Gastroesophageal sphincter (tissue), 4 donors: ENCODE results near the gene ULK4. TPM values are rescaled to one million over a fixed set of nuclear protein-coding genes. Genes with fewer than 3 reads are reported as not detected.
"Not testable (repeated sequence)": the region's sequence is repeated elsewhere in the genome, so short reads cannot be mapped to it uniquely, and the experiment has no call there.

Source experiments
- ATAC-seq: fragments of 150-250 bp; one replicate; pipeline ENCODE4 v1.9.1; 2016; ENCODE audit warnings: mild to moderate bottlenecking, moderate library complexity
- H3K27ac ChIP-seq, 4 donors: fragments of 200-600 bp; sonication (generic) in 3 of 4; 1 replicate in 3 of 4; 2 replicates in 1 of 4; pipeline ENCODE4 v1.5.1; 2016 to 2019
- H3K27me3 ChIP-seq: fragments of 200-600 bp; sonication (generic); one replicate; pipeline ENCODE4 v1.5.1; 2019
- H3K36me3 ChIP-seq, 2 donors: fragments of 200-600 bp; sonication (generic); one replicate each; pipeline ENCODE4 v1.5.1; 2019; ENCODE audit warnings: control low read depth in 1 of 2
- H3K4me1 ChIP-seq, 3 donors: fragments of 200-600 bp; sonication (generic); 1 replicate in 2 of 3; 2 replicates in 1 of 3; pipeline ENCODE4 v1.5.1; 2016 to 2019; ENCODE audit warnings: control low read depth in 2 of 3
- H3K4me3 ChIP-seq, 2 donors: fragments of 200-600 bp; sonication (generic); one replicate each; pipeline ENCODE4 v1.5.1; 2019; ENCODE audit warnings: mild to moderate bottlenecking in 1 of 2, moderate library complexity in 1 of 2
- H3K9me3 ChIP-seq, 3 donors: fragments of 200-600 bp; sonication (generic); one replicate each; pipeline ENCODE4 v1.5.1; 2017 to 2019; ENCODE audit warnings: control low read depth in 2 of 3
- EP300 ChIP-seq: sonication (generic); formaldehyde crosslinking; IDR thresholded peaks from one replicate; pipeline ENCODE4 v1.6.1; 2017; ENCODE audit warnings: antibody characterized with exemption, mild to moderate bottlenecking
- POLR2A ChIP-seq, 2 donors: fragments of 450-650 bp; IDR thresholded peaks; one replicate each; pipeline ENCODE4 v1.6.1; 2017; ENCODE audit warnings: antibody characterized with exemption in 2 of 2, mild to moderate bottlenecking in 2 of 2, moderate library complexity in 1 of 2
- POLR2AphosphoS5 ChIP-seq: sonication (generic); formaldehyde crosslinking; IDR thresholded peaks from one replicate; pipeline ENCODE4 v1.6.1; 2017; ENCODE audit warnings: antibody characterized with exemption
- WGBS, 2 donors: methylation state at CpG; one replicate each; pipeline ENCODE4 v1.1.5; 2018; ENCODE audit warnings: low coverage in 1 of 2; 5-methylcytosine and 5-hydroxymethylcytosine counted together
- total RNA-seq, 4 donors: library from RNA; depleted of rRNA; stranded (reverse); fragments of >200 nt; gene quantifications; one replicate each; pipeline ENCODE4 v1.1.0, GENCODE V29; 2016
- TF ChIP-seq, protein P1 (sequence below), 4 experiments: fragments of 200-600 bp in 2 of 4; fragments of 450-650 bp in 2 of 4; sonication (generic) in 1 of 4; IDR thresholded peaks; one replicate each; pipeline ENCODE4 v1.5.1; 2017 to 2019; ENCODE audit warnings: antibody characterized with exemption in 4 of 4, mild to moderate bottlenecking in 2 of 4, moderate library complexity in 2 of 4

Gene ULK4
- total RNA-seq, 4 donors from 2014 or later = 3.8 to 15.4 (median 8.8) TPM

DNA sequence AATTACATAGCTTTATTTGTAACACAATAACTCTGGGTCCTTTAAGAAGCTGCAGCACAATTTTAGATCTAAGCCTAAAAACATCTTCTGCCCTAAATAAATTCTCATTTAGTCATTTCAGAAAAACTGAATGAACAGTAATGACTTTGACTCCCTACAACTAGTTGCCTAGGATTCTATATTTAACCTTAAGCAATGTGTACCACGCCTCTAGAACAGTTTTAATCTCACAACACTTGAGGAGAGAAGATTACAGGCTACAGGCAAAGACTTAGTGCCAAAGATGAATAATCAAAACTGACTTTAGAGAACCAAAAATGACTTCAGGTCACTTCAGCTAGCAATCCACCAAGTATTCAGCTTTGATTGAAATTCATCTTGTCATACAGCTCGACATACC, 192.8 kb downstream of the ULK4 start:
- no peaks in the 10 kb centered on the region for H3K36me3 ChIP-seq
- H3K4me1 ChIP-seq = no peaks in the 10 kb centered on the region
- no peak overlapping the region for H3K27ac ChIP-seq
- no peak for ATAC-seq
- no peak for TF ChIP-seq EP300
- TF ChIP-seq, protein P1, sequence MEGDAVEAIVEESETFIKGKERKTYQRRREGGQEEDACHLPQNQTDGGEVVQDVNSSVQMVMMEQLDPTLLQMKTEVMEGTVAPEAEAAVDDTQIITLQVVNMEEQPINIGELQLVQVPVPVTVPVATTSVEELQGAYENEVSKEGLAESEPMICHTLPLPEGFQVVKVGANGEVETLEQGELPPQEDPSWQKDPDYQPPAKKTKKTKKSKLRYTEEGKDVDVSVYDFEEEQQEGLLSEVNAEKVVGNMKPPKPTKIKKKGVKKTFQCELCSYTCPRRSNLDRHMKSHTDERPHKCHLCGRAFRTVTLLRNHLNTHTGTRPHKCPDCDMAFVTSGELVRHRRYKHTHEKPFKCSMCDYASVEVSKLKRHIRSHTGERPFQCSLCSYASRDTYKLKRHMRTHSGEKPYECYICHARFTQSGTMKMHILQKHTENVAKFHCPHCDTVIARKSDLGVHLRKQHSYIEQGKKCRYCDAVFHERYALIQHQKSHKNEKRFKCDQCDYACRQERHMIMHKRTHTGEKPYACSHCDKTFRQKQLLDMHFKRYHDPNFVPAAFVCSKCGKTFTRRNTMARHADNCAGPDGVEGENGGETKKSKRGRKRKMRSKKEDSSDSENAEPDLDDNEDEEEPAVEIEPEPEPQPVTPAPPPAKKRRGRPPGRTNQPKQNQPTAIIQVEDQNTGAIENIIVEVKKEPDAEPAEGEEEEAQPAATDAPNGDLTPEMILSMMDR (IDR thresholded peaks at IDR 0.05) = no peak
- no peak for TF ChIP-seq POLR2A (IDR thresholded peaks at IDR 0.05)
- TF ChIP-seq POLR2AphosphoS5 = no peak
- no peaks in the 10 kb centered on the region for H3K27me3 ChIP-seq
- 58 to 79% methylated on average over 2 of the region's 2 CpGs for WGBS, 2 donors
- H3K4me3 ChIP-seq = no peak overlapping the region
- no peaks in the 10 kb centered on the region for H3K9me3 ChIP-seq

DNA sequence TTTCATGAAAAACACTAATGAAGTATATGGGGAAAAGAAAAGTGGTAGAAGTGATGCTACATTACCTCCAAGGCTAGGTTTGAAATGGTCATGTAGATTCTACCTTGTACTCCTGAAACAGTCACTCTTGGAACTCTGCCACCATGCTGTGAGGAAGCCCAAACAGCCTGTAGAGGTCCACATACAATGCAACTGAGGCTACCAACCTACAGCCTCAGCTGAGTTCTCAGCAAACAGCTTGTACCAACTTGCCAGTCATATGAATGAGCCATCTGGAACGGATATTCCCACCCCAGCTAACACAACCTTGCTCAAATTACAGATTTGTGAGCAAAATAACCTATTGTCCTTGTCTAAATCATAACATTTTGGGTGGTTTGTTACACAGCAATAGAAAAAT, 193.5 kb downstream of the ULK4 start:
- no peak for ATAC-seq
- Histone ChIP-seq H3K4me3 (no peak overlapping the region), H3K36me3 (no peaks in the 10 kb centered on the region), H3K4me1 (no peaks in the 10 kb centered on the region), H3K27ac (no peak overlapping the region), H3K27me3 (no peaks in the 10 kb centered on the region), H3K9me3 (no peaks in the 10 kb centered on the region)
- 83% methylated on average over 1 of the region's 1 CpG; no CpG with 5 or more reads in 1 of the 2 donors for WGBS, 2 donors
- no peak for TF ChIP-seq POLR2AphosphoS5
- no peak for TF ChIP-seq POLR2A (IDR thresholded peaks at IDR 0.05)
- TF ChIP-seq, protein P1 (IDR thresholded peaks at IDR 0.05) = no peak
- TF ChIP-seq EP300 = no peak

DNA sequence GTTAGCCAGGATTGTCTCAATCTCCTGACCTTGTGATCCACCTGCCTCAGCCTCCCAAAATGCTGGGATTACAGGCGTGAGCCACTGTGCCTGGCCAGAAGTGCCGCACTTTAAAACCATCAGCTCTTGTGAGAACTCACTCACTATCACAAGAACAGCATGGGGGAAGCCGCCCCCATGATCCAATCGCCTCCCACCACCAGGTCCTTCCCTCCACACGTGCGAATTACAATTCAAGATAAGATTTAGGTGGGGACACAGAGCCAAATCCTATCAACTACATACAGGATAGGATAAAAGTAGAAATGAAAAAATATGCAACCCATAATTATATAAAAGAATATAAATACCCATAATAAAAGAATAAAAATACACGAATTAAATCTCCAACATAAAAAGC, 199.0 kb downstream of the ULK4 start:
- 80 to 89% methylated on average over 2 to 5 of the region's 7 CpGs for WGBS, 2 donors

DNA sequence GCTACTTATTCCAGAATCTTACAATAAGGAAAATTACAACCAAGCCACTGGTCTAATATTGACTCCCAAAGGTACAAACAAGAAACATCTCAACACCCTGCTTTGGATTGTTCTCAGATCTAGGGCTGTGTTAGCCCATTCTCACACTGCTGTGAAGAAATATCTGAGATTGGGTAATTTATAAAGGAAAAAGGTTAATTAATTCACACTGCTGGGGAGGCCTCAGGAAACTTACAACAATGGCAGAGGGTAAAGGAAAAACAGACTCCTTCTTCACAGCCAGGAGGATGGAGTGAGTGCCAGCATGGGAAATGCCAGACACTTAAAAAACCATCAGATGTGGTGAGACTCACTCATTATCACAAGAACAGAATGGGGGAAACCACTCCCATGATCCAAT, 208.3 kb downstream of the ULK4 start:
- no peak for ATAC-seq
- TF ChIP-seq POLR2A (IDR thresholded peaks at IDR 0.05) = no peak
- TF ChIP-seq, protein P1 (IDR thresholded peaks at IDR 0.05) = no peak
- no peak for TF ChIP-seq POLR2AphosphoS5
- no peak for TF ChIP-seq EP300

More for the DNA sequence above, 199.0 kb downstream of the ULK4 start:
- not testable (repeated sequence) for H3K9me3 ChIP-seq, H3K27me3 ChIP-seq, ATAC-seq, H3K27ac ChIP-seq, H3K4me1 ChIP-seq, H3K4me3 ChIP-seq, H3K36me3 ChIP-seq

DNA sequence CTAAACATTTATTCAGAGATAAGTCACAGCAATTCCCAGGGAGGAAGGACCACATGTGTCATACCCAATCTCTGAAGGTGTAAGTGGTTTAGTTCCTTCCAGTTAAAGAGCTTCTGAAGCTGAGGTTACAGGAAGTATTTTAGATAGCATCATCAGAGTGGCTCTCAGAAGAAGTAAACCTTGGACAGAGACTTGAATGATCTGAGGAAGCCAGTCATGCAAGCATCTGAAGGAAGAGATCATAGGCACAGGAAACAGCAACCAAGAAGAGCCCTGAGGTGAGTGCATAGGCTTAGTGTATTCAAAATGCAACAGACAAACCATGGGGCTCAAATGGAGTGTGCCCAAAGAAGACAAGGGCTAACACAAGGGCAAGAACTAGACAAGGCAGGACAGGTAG, 210.3 kb downstream of the ULK4 start:
- H3K9me3 ChIP-seq = no peaks in the 10 kb centered on the region
- no peaks in the 10 kb centered on the region for H3K27me3 ChIP-seq
- no peak overlapping the region for H3K27ac ChIP-seq
- H3K4me1 ChIP-seq = no peaks in the 10 kb centered on the region
- ATAC-seq = no peak
- no peaks in the 10 kb centered on the region for H3K36me3 ChIP-seq
- no peak overlapping the region for H3K4me3 ChIP-seq
- TF ChIP-seq, protein P1 (IDR thresholded peaks at IDR 0.05) = no peak
- no peak for TF ChIP-seq POLR2A (IDR thresholded peaks at IDR 0.05)
- TF ChIP-seq POLR2AphosphoS5 = no peak
- TF ChIP-seq EP300 = no peak

More for the DNA sequence above, 208.3 kb downstream of the ULK4 start:
- no peaks in the 10 kb centered on the region for H3K27me3 ChIP-seq
- H3K4me1 ChIP-seq = no peaks in the 10 kb centered on the region
- no peak overlapping the region for H3K4me3 ChIP-seq
- H3K9me3 ChIP-seq = no peaks in the 10 kb centered on the region
- H3K36me3 ChIP-seq = no peaks in the 10 kb centered on the region
- H3K27ac ChIP-seq = no peak overlapping the region

DNA sequence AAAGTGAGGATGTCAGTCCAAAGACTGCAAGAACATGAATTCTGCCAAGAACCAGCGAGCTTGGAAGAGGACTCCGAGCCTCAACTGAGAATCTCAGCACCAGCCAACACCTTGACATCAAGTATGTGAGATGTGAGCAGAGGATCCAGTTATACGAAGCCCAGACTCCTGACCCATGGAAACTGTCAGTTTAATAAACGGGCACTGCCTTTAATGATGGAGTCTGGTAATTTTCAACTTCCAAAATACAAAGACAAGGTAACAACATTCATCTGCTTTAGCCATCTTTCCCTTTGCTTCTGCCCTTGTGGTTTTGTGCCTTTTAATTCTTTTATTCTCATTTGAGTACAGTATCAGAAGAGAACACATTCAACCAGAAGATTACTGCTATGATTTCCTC, 211.9 kb downstream of the ULK4 start:
- Histone ChIP-seq H3K36me3 (no peaks in the 10 kb centered on the region), H3K9me3 (no peaks in the 10 kb centered on the region), H3K27me3 (no peaks in the 10 kb centered on the region), H3K4me1 (no peaks in the 10 kb centered on the region), H3K27ac (no peak overlapping the region), H3K4me3 (no peak overlapping the region)
- TF ChIP-seq POLR2AphosphoS5 = no peak
- TF ChIP-seq EP300 = no peak
- TF ChIP-seq, protein P1 (IDR thresholded peaks at IDR 0.05) = no peak
- no peak for TF ChIP-seq POLR2A (IDR thresholded peaks at IDR 0.05)
- WGBS, 2 donors = 34 to 72% methylated on average over 4 of the region's 4 CpGs
- no peak for ATAC-seq
